PC-3 (cell line): ENCODE results near the gene MAPKAPK3.

Source experiments
- CTCF ChIP-seq: fragments of 300-600 bp; sonication (generic); conservative IDR thresholded peaks from 2 replicates; pipeline ENCODE4 v1.5.1; 2017; ENCODE audit warnings: antibody characterized with exemption, low read depth, mild to moderate bottlenecking, low read length
- EZH2phosphoT487 ChIP-seq: fragments of 300-600 bp; sonication (generic); IDR thresholded peaks from 2 replicates; pipeline ENCODE4 v1.6.1; 2018; ENCODE audit warnings: mild to moderate bottlenecking, antibody characterized with exemption, low read length, borderline replicate concordance

DNA sequence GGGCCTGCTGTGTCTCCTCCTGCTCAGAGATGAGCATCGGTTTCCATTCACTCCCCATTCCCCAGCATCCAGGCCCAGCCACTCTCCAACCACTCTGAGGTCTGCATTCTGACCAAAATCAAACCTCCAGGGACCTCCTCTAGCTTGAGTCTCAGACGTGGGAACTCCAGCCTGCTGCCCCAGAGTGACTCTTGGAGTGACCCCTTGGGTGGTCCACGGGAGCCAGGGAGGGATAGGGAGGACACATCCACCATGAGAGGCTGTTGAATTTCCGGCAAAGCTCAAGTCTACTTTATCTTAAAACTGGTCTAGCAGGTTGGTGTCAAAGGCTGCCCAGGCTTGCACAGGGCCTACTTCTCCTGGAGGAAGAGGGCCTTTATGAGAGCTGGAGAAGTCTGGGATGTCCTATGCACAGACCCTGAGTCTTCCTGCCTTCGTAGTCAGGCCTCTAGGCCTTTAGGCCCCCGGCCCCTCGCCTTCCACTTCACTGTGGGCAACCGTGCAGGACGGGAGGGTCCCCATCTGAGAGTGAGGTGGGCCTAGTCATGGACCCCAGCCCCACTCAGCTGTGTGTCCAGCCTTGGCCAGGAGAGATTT, 14.3 kb upstream of the MAPKAPK3 start:
- TF ChIP-seq CTCF: no peak
- no peak for TF ChIP-seq EZH2phosphoT487
